Calu3 (cell line): ENCODE measurements around the gene RIPOR3. TPM values are rescaled to one million over a fixed set of nuclear protein-coding genes. Genes with fewer than 3 reads are reported as not detected.

Experiments used
- BruUV-seq: library from RNA; stranded (reverse); fragments of 400-500 nt; replicated peaks from 2 replicates; lab custom pipeline; 2021; lab: Mats Ljungman, UMichigan
- CTCF ChIA-PET: fragments of 300-600 bp; sonication (Branson Sonifier 250); formaldehyde crosslinking; loops from one replicate; lab custom pipeline; 2022; ENCODE audit warnings: antibody characterized with exemption; lab: Charles Lee
- DNase-seq: peaks from one replicate; pipeline ENCODE4 v3.0.0; 2022
- H3K27ac Mint-ChIP-seq: one replicate; pipeline ENCODE4 v1.8.0; 2022; ENCODE audit warnings: mixed read lengths; ENCODE audit not compliant: unreplicated experiment
- H3K27me3 Mint-ChIP-seq: one replicate; pipeline ENCODE4 v1.8.0; 2022; ENCODE audit warnings: mixed read lengths; ENCODE audit not compliant: unreplicated experiment
- H3K36me3 Mint-ChIP-seq: one replicate; pipeline ENCODE4 v1.8.0; 2022; ENCODE audit warnings: mild to moderate bottlenecking, moderate library complexity, mixed read lengths; ENCODE audit not compliant: insufficient read depth, unreplicated experiment
- H3K4me1 Mint-ChIP-seq: one replicate; pipeline ENCODE4 v1.8.0; 2022; ENCODE audit warnings: mild to moderate bottlenecking, low read depth, mixed read lengths; ENCODE audit not compliant: unreplicated experiment
- H3K4me3 Mint-ChIP-seq: one replicate; pipeline ENCODE4 v1.8.0; 2022; ENCODE audit warnings: mild to moderate bottlenecking, low read depth, moderate library complexity, mixed read lengths; ENCODE audit not compliant: unreplicated experiment
- H3K9me3 Mint-ChIP-seq: one replicate; pipeline ENCODE4 v1.8.0; 2022; ENCODE audit warnings: low read depth, mixed read lengths; ENCODE audit not compliant: unreplicated experiment
- CTCF ChIP-seq: fragments of 200-600 bp; IDR thresholded peaks from one replicate; pipeline ENCODE4 v1.8.0; 2022; ENCODE audit warnings: antibody characterized with exemption; ENCODE audit not compliant: unreplicated experiment
- intact Hi-C: fragments of 100-400 bp; cut with micrococcal nuclease; formaldehyde crosslinking; loops from one replicate; pipeline ENCODE4 v1.10.0; 2022; ENCODE audit not compliant: unreplicated experiment
- total RNA-seq: library from RNA; stranded (reverse); gene quantifications from 2 replicates; pipeline ENCODE4 v1.2.3, GENCODE V29; 2022

RIPOR3 gene
- total RNA-seq, 1 experiment from 2014 or later = 4.0 TPM

GRCh38 chr20:50589548-50590347, 101.6 kb downstream of the RIPOR3 start:
- Mint-ChIP-seq H3K4me1 (no peaks in the 10 kb centered on the region), H3K4me3 (no peak overlapping the region), H3K27ac (no peak overlapping the region), H3K36me3 (peaks cover 65% of the 10 kb centered on the region), H3K27me3 (no peaks in the 10 kb centered on the region), H3K9me3 (no peaks in the 10 kb centered on the region)
- no TSS peak for BruUV-seq
- TF ChIP-seq CTCF = no peak
- no peak for DNase-seq
- intact Hi-C loops = no loop called here
- CTCF ChIA-PET = interaction anchor here (0.6 kb wide), 1 partner anchor 195 kb away, joined by 3 read pairs; no protein-coding TSS in a partner anchor

DNA sequence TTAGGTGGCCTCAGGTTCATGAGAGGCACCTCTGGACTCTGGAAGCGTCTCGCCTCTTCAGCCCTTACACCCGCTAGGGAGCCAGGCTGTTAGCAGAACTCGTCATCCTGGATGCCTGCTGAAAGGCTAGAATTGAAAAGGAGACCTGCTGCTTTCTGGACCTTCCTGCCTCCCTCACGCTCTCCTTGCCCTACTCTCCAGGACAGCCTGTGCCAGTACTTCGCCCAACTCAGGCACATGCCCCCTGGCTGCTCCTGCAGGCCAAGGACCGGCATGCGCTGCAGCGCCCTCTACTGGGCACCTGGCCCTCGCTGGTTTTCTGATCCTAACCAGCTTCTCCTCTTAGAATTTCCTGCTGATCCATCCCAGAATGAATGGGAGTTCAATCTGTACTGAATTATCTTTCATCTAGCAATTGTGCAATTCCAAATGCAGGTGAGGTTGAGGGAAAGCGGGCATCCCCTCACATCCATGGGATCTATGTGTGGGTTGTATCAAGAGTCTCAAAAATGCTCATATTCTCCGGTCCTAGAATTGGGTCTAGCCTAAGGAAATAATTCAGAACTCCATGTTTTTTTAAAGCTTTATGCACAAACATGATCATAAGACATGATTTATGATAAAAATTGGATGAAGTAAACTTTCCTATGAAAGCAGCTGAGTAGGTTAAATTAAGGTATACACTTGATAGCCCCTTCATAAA, 103.2 kb downstream of the RIPOR3 start:
- peak; percentile 94 for DNase-seq
- H3K4me3 Mint-ChIP-seq = no peak overlapping the region
- intact Hi-C loops = no loop called here
- H3K9me3 Mint-ChIP-seq = no peaks in the 10 kb centered on the region
- H3K4me1 Mint-ChIP-seq = no peaks in the 10 kb centered on the region
- H3K27ac Mint-ChIP-seq = no peak overlapping the region
- H3K36me3 Mint-ChIP-seq = peaks cover 62% of the 10 kb centered on the region
- CTCF ChIA-PET = interaction anchor here (0.5 to 1.2 kb wide), 7 partner anchors 70 to 156 kb away, joined by 3 to 6 read pairs (median 3); no protein-coding TSS in a partner anchor
- no peaks in the 10 kb centered on the region for H3K27me3 Mint-ChIP-seq
- TF ChIP-seq CTCF = peak; percentile 97
- BruUV-seq = no TSS peak

DNA sequence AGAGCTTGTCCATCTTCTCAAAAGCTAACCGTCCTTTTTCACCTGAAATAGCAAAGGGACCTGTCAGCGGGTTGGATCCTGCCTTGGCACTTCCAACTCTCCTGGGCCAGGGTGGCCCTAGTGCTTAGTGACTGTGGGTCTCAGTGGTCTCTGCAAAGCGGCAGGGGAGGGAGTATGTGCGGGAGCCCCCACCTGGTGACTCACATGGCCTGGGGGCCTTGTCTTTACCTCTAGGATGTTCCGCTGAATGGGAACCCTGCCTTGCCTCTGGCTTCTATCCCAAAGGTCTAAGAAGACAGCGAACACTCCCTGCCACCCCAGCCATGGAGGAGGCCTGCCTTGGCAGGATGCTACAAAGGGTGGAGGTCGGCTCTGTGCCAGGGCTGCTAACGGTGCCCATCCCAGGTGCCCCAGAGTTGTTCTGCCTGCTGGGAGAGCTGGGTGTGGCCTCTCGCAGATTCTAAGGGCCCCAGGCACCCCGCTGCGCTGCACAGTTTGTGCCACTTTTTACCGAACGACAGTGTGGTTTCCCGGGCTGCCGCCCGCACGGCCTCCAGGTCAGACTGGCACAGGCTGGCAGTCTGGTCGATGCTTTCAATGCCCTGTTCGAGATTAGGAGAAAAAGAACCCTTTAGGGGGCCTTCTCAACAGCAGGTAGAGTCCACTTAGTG, 103.9 kb downstream of the RIPOR3 start:
- no peaks in the 10 kb centered on the region for H3K27me3 Mint-ChIP-seq
- H3K9me3 Mint-ChIP-seq = no peaks in the 10 kb centered on the region
- no TSS peak for BruUV-seq
- CTCF ChIA-PET = interaction anchor here (0.9 to 1.2 kb wide), 7 partner anchors 71 to 200 kb away, joined by 3 to 4 read pairs (median 3); no protein-coding TSS in a partner anchor
- intact Hi-C loops = no loop called here
- no peak for TF ChIP-seq CTCF
- H3K4me1 Mint-ChIP-seq = no peaks in the 10 kb centered on the region
- no peak for DNase-seq
- H3K4me3 Mint-ChIP-seq = no peak overlapping the region
- peaks cover 66% of the 10 kb centered on the region for H3K36me3 Mint-ChIP-seq
- no peak overlapping the region for H3K27ac Mint-ChIP-seq

DNA sequence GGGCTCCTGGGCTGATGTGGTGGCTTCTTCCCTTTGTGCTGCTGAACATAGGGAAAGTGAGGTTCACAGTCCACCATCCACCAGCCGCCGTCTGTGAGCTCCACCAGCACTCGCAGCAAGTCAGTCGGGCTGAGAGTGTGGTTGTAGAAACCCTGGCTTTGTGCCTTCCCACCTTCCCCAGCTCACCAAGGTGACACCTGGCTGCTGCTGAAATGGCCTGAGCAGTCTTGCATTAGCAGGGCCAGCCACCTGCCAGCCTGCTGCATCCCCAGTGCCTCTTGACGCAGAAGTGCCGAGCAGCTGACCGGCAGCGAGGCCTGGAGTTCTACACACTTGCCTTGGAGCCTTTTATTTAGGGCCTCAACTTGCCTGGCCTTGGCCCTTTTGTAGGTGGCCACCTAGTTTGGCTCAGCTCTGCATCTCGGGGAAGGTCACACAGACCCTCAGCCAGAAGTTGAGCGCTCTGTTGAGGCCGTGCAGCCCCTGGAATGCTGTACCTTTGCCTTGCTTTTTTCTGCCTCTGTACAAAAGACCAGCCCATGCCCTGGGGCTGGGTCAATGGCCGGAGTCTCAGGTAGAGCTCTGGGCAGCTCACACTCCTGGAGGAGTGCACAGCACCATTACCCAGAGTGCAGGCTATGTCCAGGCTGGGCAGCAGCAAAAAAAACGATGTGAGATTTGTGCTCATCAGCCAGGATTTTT, 104.7 kb downstream of the RIPOR3 start:
- H3K27me3 Mint-ChIP-seq = no peaks in the 10 kb centered on the region
- H3K4me1 Mint-ChIP-seq = no peaks in the 10 kb centered on the region
- no peaks in the 10 kb centered on the region for H3K9me3 Mint-ChIP-seq
- intact Hi-C loops = no loop called here
- H3K4me3 Mint-ChIP-seq = no peak overlapping the region
- CTCF ChIA-PET = interaction anchor here (0.6 to 0.9 kb wide), 3 partner anchors 90 to 201 kb away, joined by 4 read pairs; no protein-coding TSS in a partner anchor
- H3K36me3 Mint-ChIP-seq = peaks cover 65% of the 10 kb centered on the region
- no peak for TF ChIP-seq CTCF
- no peak overlapping the region for H3K27ac Mint-ChIP-seq
- BruUV-seq = no TSS peak
- no peak for DNase-seq
